HFF-Myc (cell line): Measurements from ENCODE around the gene GMDS.

ENCODE experiments used
- DNase-seq: peaks from one replicate; pipeline ENCODE4 v3.0.0-alpha.2; 2011; ENCODE audit warnings: low read depth; ENCODE audit errors: extremely low read depth
- H3K4me3 ChIP-seq: replicated peaks from 2 replicates; pipeline ENCODE4 v1.5.1; 2011; ENCODE audit warnings: low read depth, mild to moderate bottlenecking, control low read depth, low read length
- TF ChIP-seq, protein P1 (sequence below): IDR thresholded peaks from 2 replicates; pipeline ENCODE4 v1.5.1; 2012; ENCODE audit warnings: mild to moderate bottlenecking, low read depth, low read length, control low read depth; ENCODE audit errors: missing control alignments

GMDS gene

DNA sequence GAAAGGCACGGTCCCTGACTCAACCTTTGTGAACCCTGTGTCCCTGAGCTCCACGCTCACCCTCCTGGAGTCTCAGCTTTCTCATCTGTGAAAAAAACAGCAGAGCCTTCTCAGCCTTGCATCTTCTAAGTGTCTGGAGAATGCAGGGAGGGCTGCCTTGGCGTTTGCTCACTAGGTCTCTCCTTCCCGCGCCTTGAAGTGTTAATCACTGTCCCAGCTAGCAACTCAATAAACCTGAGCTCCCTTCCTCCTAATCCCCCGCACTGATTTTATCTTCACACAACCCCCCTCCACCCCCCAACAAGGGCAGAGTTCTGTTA is 670.6 kb downstream of the GMDS start:
- DNase-seq: no peak
- TF ChIP-seq, protein P1, sequence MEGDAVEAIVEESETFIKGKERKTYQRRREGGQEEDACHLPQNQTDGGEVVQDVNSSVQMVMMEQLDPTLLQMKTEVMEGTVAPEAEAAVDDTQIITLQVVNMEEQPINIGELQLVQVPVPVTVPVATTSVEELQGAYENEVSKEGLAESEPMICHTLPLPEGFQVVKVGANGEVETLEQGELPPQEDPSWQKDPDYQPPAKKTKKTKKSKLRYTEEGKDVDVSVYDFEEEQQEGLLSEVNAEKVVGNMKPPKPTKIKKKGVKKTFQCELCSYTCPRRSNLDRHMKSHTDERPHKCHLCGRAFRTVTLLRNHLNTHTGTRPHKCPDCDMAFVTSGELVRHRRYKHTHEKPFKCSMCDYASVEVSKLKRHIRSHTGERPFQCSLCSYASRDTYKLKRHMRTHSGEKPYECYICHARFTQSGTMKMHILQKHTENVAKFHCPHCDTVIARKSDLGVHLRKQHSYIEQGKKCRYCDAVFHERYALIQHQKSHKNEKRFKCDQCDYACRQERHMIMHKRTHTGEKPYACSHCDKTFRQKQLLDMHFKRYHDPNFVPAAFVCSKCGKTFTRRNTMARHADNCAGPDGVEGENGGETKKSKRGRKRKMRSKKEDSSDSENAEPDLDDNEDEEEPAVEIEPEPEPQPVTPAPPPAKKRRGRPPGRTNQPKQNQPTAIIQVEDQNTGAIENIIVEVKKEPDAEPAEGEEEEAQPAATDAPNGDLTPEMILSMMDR: no peak
- H3K4me3 ChIP-seq: no peak overlapping the region

DNA sequence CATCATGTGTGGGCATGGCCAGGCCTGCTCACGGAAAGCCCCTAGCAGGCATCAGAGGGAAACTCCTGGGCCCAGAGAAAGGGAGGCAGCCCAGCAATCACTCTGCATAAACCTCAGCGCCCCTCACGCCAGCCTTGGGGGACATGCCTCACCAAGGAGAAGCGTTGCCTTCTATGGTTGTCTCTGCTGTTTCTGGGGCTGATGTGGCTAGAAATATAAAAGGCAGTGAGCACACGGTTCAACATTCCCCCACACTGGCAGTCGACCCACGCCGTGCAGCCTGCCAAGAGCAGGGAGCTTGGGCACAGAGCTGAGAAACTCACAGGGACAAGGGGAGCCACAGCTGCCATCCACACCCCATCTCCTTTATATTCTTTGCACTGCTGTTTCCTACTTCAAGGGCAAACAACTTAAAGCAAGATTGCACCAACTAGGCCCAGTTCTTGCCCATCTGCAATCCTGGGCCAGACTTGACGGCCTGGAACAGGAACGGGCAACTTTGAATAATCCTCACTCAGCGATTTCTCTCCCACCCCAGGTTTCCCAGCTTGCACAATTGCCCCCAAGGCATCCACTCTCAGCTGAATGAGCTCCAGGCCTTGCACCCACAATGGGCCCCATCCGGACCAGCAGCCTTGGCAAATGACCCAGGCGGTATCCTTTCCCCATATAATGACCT is 671.2 kb downstream of the GMDS start:
- TF ChIP-seq, protein P1: no peak
- DNase-seq: no peak
- H3K4me3 ChIP-seq: no peak overlapping the region
